ENCODE data around the gene GTF3A.

GTF3A gene

GRCh38 chr13:27483421-27483820 is 59.0 kb downstream of the GTF3A start:
- Mint-ChIP-seq H3K27me3 (no peaks in the 10 kb centered on the region), H3K27ac (no peak overlapping the region), H3K9me3 (no peaks in the 10 kb centered on the region), H3K4me3 (no peak overlapping the region), H3K36me3 (ENCODE audit: low read depth) (no peaks in the 10 kb centered on the region), H3K4me1 (ENCODE audit: low read depth) (peaks cover 5% of the 10 kb centered on the region)
